ENCODE results near the gene PPP1R8.
"Not testable (repeated sequence)": the region's sequence is repeated elsewhere in the genome, so short reads cannot be mapped to it uniquely, and the experiment has no call there.

The PPP1R8 gene

DNA sequence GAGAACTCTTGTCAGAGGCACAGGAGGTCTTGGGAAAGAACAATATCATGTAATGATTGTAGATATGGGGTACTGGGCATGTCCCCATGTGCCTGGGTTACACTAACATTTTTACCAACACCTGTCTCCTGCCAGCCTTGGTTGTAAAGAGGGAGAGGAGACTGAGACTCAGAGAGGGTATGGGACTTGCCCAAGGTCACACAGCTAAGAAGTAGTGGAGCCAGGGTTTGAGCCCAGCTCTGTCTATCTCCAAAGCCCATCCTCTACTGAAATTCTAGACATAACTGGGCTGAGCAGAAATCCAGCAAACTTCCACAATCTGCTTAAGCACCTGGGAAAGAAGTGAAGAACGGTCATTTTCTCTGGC, 39.1 kb downstream of the PPP1R8 start:
- DNase-seq (ENCODE audit: low read depth in 4 of 4, low spot score in 1 of 4) = no peak

DNA sequence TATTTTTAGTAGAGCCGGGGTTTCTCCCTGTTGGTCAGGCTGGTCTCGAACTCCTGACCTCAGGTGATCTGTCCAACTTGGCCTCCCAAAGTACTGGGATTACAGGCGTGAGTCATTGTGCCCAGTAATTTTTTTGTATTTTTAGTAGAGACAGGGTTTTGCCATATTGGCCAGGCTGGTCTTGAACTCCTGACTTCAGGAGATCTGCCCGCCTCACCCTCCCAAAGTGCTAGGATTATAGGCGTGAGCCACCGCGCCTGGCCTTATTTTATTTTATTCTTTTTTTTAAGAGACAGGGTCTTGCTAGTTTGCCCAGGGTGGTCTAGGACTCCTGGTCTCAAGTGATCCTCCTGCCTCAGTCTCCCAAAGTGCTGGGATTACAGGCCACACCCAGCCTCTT, 40.5 kb downstream of the PPP1R8 start:
- DNase-seq (ENCODE audit: low read depth in 4 of 4, low spot score in 1 of 4) = not testable (repeated sequence)

DNA sequence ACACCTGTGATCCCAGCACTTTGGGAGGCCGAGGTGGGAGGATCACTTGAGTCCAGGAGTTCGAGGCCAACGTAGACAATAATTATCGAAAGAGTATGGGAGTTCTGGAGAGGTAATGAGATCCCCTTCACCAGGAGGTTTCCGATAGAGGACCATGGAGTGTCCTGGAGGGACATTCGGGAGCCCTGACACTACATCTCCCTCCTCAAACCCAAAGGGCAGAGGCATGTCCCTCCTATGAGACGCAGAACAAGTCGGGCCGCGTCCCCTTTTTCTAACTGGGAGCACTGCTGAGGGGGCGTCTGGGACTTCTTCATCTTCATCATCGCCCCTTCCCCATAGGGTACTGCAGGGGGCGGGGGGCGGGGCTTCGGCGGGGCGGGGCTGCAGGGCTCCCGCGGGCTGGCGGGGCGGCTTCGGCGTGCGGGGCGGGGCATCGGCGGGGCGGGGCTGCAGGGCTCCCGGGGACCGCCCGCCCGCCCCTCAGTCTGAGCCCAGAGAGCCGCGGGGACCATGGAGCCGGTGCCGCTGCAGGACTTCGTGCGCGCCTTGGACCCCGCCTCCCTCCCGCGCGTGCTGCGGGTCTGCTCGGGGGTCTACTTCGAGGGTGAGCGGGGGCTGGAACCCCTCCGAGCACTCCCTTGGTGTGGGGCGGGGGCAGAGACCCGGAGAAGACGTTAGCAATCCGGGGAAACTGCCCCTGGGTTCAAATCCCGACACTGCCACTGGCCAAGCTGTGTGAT, 41.6 kb downstream of the PPP1R8 start, which contains the start of gene THEMIS2:
Gene THEMIS2 (plus strand): TSS at position 486 of the 743 bp plus-strand sequence. CDS start 28 bp downstream, at position 514.
- DNase-seq (ENCODE audit: low read depth in 4 of 4, low spot score in 1 of 4) = peak; percentile 61 to 80 (median 67)

DNA sequence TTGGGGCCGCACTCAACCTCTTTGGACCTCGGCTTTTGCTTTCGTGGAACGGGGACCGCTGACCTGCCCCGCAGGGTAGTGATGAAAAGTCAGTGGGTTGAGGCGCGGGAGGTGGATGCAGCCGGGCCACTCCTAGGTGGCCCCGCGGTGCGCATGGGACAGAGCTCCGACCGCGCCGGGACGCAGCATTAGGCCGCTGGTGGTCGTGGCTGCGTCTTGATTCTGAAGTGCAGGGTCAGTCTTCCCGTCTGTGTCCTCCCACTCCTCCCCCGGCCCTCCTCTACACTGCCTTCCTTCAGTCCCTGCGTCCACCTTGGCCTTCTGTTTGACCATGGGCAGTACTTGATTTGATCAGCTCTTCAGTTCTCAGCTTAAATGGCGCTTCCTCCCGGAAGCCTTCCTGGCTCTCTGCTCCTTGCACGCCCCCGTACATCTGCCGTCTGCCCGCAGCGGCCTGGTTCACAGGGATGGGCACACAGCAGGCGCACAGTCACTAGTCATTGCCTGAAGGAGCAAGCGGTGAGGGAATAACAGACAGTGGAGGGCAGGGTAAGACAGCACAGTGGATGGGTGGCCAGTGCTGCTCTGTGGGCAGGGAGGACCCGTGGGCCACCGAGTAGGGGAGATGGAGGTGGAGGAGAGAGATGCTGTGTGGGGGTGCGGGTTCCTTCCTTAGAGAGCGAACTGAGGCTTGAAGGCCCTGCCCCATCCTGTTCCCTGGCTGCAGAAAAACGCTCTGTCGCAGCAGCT, 42.4 kb downstream of the PPP1R8 start:
- peak in 1 of 4 experiments; percentile 22 for DNase-seq (ENCODE audit: low read depth in 4 of 4, low spot score in 1 of 4)

DNA sequence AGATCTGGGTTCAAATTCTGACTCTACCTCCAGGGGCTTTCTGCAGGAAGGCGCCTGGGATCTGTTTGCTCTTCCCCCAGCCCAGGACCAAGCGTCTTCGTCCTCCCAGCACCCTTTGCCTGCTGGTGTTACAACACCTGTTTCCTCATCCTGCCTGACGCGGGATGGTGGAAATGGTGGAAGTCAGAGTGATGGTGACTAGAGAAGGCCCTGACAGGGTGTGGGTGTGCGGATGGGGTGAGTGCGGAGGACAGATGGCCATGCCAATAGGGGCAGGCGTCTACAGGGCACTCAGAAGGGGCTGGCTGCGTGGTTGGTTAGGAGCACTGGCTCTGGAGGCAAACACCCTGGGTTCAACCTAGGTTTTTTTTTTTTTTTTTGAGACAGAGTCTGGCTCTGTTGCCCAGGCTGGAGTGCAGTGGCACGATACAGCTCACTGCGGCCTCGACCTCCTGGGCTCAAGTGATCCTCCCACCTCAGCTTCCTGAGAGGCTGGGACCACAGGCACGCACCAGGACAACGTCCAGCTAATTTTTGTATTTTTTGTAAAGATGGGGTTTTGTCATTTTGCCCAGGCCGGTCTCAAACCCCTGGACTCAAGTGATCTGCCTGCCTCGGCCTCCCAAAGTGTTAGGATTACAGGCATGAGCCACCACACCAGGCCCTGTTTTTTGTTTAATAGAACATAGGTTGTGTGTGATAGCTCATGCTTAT, 43.2 kb downstream of the PPP1R8 start:
- peak in 1 of 4 experiments; percentile 13 for DNase-seq (ENCODE audit: low read depth in 4 of 4, low spot score in 1 of 4)

DNA sequence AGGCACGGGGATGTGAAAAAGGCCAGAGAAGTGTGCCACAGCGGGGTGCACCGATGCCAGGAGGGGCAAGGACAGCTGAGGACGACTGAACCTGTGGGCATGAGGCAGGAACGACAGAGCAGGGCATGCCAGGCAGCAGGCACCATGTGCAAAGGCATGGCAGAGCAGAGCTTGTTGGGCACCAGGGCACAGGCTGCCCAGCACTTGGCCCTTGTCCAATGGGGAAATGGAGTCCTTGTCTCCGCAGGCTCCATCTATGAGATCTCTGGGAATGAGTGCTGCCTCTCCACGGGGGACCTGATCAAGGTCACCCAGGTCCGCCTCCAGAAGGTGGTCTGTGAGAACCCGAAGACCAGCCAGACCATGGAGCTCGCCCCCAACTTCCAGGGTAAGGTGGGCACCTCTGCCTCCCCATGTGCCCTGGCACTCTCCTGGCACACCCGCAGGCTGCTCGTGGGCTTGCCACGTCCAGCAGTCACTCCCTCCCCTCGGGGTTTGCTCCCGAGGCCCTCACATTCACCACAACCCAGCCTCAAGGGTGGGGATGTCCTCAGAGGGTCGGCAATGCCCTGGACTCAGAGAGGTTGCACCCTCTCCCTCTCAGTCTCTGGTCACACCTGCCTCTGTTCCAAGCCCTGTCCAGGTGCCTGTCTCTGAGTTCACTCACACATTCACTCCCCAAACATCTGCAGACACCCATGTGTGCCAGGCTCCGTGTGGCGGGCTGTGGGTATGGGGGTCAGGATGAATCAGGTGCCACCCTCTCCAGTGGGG, 45.9 kb downstream of the PPP1R8 start:
- no peak for DNase-seq (ENCODE audit: low read depth in 4 of 4, low spot score in 1 of 4)

DNA sequence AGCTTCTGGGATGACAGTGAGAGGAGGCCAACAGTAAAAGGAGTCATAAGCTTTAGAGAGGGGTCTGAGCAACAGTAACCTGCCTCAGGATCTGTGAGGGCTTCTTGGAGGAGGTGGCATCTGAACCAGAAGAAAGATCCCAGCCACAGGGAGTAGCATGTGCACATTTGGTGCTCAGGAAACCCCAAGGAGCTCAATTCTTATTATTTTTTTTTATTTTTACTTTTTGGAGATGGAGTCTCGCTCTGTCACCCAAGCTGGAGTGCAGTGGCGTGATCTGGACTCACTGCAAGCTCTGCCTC, 46.5 kb downstream of the PPP1R8 start:
- no peak for DNase-seq (ENCODE audit: low read depth in 4 of 4, low spot score in 1 of 4)

DNA sequence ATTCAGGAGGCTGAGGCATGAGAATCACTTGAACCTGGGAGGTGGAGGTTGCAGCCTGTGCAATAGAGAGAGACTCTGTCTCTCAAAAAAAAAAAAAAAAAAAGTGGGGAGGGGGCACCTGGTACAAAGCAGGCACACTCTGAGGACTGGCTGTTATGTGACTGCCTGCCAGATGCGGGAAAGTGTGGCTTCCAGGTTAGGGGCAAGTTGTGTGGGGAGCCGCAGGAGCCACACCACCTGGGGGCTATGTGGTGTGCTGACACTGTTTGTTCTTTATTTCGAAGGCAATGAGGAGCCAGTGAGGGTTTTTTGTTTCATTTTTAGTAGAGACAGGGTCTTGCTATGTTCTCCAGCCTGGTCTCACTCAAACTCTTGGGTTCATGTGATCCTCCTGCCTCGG, 47.5 kb downstream of the PPP1R8 start:
- DNase-seq (ENCODE audit: low read depth in 4 of 4, low spot score in 1 of 4) = no peak

DNA sequence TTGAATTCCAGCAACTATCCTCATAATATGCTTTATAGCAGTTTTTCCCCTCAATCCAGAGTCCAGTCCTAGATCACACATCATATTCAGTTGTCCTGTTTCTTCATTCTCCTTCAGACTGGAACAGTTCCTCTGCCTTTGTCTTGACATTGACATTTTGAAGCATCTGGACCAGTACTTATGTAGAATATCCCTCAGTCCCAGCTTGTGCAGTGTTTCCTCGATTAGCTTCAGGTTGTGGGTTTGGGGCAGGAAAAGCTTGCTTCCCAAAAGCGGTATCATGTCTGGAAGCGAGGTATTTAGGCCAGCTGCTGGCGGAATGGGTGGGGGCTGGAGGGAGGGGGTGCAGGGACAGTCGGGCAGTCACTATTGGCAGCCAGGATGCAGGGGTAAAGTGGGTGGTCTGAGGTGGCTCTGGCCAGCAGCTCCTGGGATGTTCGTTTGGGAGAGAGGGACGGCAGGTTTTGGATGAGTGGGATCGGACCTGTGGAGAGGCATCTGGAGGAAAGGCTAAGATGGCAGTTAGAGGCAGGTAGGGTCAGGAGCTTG, 48.3 kb downstream of the PPP1R8 start:
- DNase-seq (ENCODE audit: low read depth in 4 of 4, low spot score in 1 of 4) = no peak

DNA sequence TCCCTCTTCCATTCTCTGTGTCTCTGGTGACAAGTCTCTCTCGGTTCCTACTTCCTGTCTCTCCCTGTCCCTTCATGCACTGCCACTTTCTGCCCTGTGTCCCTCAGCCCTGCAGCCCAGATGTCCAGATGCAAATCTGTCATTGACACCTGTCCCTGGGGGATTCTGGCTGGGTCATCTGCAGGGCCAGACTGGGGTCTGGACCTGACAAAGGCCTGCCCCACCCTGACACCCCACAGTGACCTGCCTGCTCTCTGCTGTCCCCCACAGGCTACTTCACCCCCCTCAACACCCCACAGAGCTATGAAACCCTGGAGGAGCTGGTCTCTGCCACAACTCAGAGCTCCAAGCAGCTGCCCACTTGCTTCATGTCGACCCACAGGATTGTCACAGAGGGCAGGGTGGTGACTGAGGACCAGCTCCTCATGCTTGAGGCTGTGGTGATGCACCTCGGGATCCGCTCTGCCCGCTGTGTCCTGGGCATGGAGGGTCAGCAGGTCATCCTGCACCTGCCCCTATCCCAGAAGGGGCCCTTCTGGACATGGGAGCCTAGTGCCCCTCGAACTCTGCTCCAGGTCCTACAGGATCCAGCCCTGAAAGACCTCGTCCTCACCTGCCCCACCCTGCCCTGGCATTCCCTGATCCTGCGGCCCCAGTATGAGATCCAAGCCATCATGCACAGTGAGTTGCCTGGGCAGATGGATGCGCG, 48.9 kb downstream of the PPP1R8 start:
- no peak for DNase-seq (ENCODE audit: low read depth in 4 of 4, low spot score in 1 of 4)

DNA sequence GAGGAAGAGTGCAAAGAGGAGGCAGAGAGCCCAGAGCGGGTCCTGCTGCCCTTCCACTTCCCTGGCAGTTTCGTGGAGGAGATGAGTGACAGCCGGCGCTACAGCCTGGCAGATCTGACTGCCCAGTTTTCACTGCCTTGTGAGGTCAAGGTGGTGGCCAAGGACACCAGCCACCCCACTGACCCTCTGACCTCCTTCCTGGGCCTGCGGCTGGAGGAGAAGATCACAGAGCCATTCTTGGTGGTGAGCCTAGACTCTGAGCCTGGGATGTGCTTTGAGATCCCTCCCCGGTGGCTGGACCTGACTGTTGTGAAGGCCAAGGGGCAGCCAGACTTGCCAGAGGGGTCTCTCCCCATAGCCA, 51.9 kb downstream of the PPP1R8 start:
- DNase-seq (ENCODE audit: low read depth in 4 of 4, low spot score in 1 of 4) = no peak

DNA sequence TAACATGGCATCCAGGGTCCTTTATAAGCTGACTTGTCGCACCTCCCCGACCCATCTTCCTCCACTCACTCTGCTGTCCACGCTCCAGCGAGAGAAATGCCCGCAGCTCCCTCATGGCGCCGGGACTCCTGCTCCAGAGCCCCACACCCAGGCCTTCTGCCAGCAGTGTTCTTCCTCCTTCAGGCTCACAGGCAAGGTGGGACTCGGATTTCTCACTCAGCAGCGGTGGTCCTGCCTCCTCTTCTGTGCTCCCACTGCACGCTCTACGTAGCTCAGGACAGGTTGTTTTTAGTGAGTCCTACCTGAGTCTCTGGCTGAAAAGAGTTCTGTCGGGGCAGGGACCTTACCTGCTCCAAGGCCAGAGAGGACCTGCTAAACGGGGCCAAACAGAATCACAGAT, 53.0 kb downstream of the PPP1R8 start:
- DNase-seq (ENCODE audit: low read depth in 4 of 4, low spot score in 1 of 4) = no peak

DNA sequence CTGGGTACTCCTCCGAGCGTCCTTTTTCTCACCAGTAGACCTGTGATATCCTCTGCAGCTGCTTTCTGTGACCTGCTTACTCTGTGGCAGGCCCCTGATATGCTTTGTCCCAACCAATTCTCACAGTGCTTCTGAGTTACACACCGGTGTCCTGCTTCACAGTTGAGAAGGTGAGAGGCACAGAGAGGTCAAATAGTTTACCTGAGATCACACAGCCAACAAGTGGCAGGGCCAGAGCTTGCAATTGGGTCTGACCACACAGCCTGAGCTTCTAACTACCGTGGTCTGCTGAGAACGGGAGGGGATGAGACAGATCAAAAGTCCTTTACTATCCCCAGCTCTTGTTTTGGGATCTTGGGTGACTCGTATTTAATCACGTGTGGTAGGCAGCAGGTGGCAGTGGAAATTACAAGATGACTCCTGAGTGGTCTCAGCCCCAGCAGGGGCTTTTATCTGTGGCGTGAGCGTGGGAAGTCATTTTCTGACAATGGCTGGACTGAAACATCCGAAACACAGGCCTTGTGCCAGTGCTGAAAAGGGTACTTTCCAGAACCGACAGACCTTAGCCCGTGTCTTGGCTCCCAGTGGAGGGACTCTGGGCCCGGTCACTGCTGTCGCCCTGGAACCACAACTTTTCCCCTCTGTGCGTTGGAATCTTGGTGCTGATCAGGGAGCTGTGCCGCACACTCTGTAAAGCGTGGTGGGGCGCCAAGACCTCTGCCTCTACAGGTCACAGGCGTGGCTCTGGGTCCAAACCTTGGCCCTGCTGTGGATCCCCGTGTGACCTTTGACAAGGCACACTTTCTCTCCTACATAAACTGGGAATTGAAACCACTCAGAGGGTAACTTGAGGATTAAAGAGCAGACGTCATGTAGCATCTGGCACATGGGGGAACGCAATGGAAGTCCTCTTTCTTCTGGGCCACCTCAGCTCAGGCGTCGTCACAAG, 53.7 kb downstream of the PPP1R8 start:
- DNase-seq (ENCODE audit: low read depth in 4 of 4, low spot score in 1 of 4) = no peak

DNA sequence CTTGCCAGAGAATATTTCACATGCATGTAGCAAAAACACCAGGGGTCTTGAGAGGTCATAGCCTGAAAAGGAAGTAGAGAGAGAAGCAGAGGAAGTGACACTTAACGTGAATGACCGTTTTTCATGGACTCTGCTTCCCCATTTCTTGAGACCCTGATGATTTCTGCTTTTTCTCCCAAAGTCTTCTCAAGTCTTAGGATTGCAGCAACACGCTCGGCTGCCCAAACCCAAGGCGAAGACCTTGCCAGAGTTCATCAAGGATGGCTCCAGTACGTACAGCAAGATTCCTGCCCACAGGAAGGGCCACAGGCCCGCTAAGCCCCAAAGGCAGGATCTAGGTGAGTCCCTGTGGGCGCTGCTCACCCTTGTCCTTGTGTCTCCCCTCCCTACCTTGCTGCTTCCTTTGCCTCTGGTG, 54.5 kb downstream of the PPP1R8 start:
- no peak for DNase-seq (ENCODE audit: low read depth in 4 of 4, low spot score in 1 of 4)

DNA sequence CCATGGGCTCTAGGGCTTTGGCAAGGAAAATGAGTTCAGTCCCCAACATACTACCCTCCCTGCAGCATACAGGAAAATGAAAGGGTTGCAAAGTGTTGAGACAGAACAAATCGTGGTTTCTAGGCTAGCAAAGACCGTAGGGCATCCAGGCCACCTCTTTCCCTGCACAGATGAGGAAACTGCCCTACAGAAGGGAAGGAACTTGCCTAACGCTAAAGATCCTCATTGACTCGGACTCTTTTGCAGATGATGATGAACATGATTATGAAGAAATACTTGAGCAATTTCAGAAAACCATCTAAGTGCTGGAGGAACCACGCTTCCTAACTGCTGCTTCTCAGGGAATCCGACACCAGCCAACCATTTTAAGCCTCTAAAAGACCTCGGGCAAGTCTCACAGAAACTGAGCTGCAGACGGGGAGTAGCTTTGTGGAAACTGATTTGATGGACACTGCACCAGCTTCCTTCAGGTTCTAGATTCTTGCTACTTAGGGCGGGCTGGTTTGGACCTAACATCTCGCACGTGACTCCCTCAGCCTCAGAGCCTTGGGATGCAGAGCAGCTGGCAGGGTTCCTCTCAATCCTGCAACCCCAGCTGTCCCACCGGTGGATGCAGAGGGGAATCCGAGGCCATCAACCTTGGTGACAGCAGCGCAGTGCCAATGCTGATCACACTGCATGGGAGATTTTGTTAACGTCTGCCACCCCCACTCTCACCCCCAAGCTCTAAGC, 55.2 kb downstream of the PPP1R8 start:
- no peak for DNase-seq (ENCODE audit: low read depth in 4 of 4, low spot score in 1 of 4)

DNA sequence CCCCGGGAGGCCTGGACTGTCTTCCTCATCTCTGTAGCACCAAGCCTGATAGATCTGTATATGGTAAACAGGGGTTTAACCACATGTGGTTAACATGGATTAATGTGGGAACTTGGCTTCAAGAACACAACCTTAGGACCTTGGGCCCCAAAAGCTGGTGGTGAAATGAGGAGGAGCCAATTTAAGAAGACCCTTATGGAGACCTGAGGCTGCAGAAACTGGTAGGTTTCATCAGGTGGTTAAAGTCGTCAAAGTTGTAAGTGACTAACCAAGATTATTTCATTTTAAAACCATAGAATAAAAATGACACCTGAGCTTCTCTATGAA, 55.7 kb downstream of the PPP1R8 start:
- DNase-seq (ENCODE audit: low read depth in 4 of 4, low spot score in 1 of 4) = no peak

DNA sequence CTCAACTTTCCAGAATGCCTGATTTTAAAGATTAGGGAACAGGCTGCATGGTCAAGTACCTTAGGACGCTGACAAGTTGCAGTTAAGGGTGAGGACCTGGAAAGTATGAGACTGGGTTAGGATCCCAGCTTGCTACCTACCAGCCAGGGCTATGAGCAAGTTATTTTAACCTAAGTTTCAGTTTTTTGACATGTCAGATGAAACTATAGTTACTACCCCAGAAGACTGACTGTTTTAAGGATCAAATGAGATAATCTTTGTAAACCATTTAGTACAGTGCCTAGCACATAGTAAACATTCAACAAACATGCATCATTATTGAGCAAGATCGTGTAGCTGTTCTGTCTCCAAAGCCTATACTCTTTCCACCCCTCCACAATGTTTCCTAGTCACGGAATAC, 56.2 kb downstream of the PPP1R8 start:
- DNase-seq (ENCODE audit: low read depth in 4 of 4, low spot score in 1 of 4) = no peak

DNA sequence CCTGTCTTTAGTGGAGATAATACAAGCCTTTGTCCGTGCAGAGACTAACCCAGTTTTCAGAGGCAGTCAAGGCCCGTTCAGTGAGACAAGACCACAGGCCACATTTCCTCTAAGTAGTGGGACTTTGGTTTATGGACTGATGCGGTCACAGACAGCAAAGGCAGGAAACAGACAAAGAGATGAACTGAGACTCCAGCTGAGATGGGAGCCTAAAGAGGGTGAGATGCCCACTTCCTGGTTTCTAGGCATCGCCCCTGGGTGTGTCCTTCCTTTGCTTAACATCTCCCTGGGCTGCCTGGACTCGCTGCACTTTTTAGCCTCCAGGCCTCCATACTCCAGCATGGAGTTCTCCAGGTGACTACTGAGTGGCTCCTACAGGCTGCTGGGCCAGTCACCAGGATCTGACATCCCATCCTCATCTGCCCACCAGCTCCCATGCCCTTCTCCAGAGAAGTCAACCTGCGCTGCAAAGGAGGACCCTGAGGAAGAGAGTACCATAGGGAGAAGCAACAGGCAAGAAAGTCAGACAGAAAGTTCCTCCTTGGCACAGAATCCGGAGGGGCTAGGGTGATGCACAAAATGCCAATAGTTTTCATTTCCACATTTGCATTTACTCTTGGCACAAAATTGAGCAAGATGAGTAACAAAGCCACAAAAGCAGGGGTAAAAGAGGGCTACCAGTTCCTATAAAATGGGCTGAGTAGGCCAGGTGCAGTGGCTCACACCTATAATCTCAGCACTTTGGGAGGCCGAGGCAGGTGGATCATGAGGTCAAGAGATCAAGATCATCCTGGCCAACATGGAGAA, 56.8 kb downstream of the PPP1R8 start:
- DNase-seq (ENCODE audit: low read depth in 4 of 4, low spot score in 1 of 4) = no peak

Data from stimulated activated CD4-positive, alpha-beta T cell treated with anti-CD3 and anti-CD28 coated beads, Interleukin-1b, Interleukin-23, amount 100 ng/mL, for 24 hours (primary cell).